HCT116 (cell line): ENCODE data around the gene CHPT1. TPM values are rescaled to one million over a fixed set of nuclear protein-coding genes. Genes with fewer than 3 reads are reported as not detected.
A peak's percentile ranks its signal among the peaks of the same experiment; 100 is the strongest.

Source experiments
- ATAC-seq: fragments of 200-7000 bp; cut with Tn5 transposase; 2 replicates; pipeline ENCODE4 v1.9.1; 2020; ENCODE audit warnings: mild to moderate bottlenecking, moderate library complexity
- Bru-seq: library from RNA; stranded (reverse); fragments of 400-500 nt; gene quantifications from one replicate; lab custom pipeline; 2021; lab: Mats Ljungman, UMichigan
- BruChase-seq, 2 experiments: library from RNA; stranded (reverse); fragments of 400-500 nt; gene quantifications; one replicate each; lab custom pipeline; 2021; lab: Mats Ljungman, UMichigan
- BruUV-seq: library from RNA; stranded (reverse); fragments of 400-500 nt; replicated peaks from 2 replicates; lab custom pipeline; 2021; lab: Mats Ljungman, UMichigan
- CTCF ChIA-PET: fragments of 300-600 bp; sonication (Branson Sonifier 250); formaldehyde crosslinking; loops from one replicate; lab custom pipeline; 2021; ENCODE audit warnings: antibody characterized with exemption; lab: Charles Lee
- POLR2A ChIA-PET: fragments of 300-600, 350-600 bp; sonication (Branson Sonifier 250); formaldehyde crosslinking; loops from one replicate; lab custom pipeline; 2021; ENCODE audit warnings: antibody characterized with exemption; lab: Charles Lee
- RAD21 ChIA-PET, 2 experiments: fragments of 300-600 bp; sonication (Branson Sonifier 250); formaldehyde crosslinking; loops; one replicate each; lab custom pipeline; 2023; ENCODE audit warnings: low total read pairs in 2 of 2; ENCODE audit not compliant: uncharacterized antibody in 2 of 2, unreplicated experiment in 2 of 2, low non-redundant PET in 1 of 2; lab: Charles Lee
- DNase-seq: peaks from one replicate; pipeline ENCODE4 v3.0.0-alpha.2; 2010; ENCODE audit warnings: low read depth, low spot score
- H2AFZ ChIP-seq: fragments of 200-600 bp; shearing (Covaris generic), sonication (generic); 2 replicates; pipeline ENCODE4 v1.6.1; 2017; ENCODE audit warnings: low read depth, mixed run types, mixed read lengths, antibody characterized with exemption, low read length; ENCODE audit not compliant: poor library complexity, severe bottlenecking
- H3K27ac ChIP-seq: 2 replicates; pipeline ENCODE4 v1.5.1; 2012; ENCODE audit warnings: low read depth, low read length
- H3K27me3 ChIP-seq: fragments of 200-600 bp; sonication (generic); 2 replicates; pipeline ENCODE4 v1.6.1; 2016; ENCODE audit warnings: mixed run types, low read length, mixed read lengths; ENCODE audit not compliant: insufficient read depth
- H3K36me3 ChIP-seq, 2 experiments: fragments of 200-500 bp in 1 of 2; fragments of 200-600 bp in 1 of 2; sonication (Bioruptor generic) in 1 of 2; sonication (generic) in 1 of 2; 2 replicates each; pipeline versions ENCODE4 v1.5.1 to v1.6.1; 2014 to 2016; ENCODE audit warnings: low read length in 2 of 2, inconsistent platforms in 1 of 2, mixed read lengths in 1 of 2, mixed run types in 1 of 2; ENCODE audit not compliant: insufficient read depth in 2 of 2, control insufficient read depth in 1 of 2
- H3K4me1 ChIP-seq, 2 experiments: fragments of 200-600 bp in 1 of 2; sonication (generic) in 1 of 2; 2 replicates each; pipeline versions ENCODE4 v1.5.1 to v1.6.1; 2012 to 2017; ENCODE audit warnings: low read length in 2 of 2, inconsistent platforms in 1 of 2, mild to moderate bottlenecking in 1 of 2, mixed read lengths in 1 of 2, mixed run types in 1 of 2, moderate library complexity in 1 of 2; ENCODE audit not compliant: insufficient read depth in 2 of 2, control insufficient read depth in 1 of 2
- H3K4me2 ChIP-seq: fragments of 200-600 bp; sonication (generic); 2 replicates; pipeline ENCODE4 v1.6.1; 2017; ENCODE audit warnings: mixed run types, low read length, mixed read lengths
- H3K4me3 ChIP-seq, 2 experiments: fragments of 200-600 bp in 1 of 2; sonication (generic) in 1 of 2; replicated peaks in 1 of 2; 2 replicates each; pipeline ENCODE4 v1.5.1; 2011 to 2016; ENCODE audit warnings: low read length in 2 of 2, control low read depth in 1 of 2, low read depth in 1 of 2, mild to moderate bottlenecking in 1 of 2, mixed read lengths in 1 of 2, mixed run types in 1 of 2
- H3K79me2 ChIP-seq: fragments of 200-600 bp; sonication (generic); 2 replicates; pipeline ENCODE4 v1.6.1; 2017; ENCODE audit warnings: mild to moderate bottlenecking, mixed run types, low read length, moderate library complexity, mixed read lengths; ENCODE audit not compliant: insufficient read depth
- H3K9ac ChIP-seq: fragments of 200-600 bp; sonication (generic); 2 replicates; pipeline ENCODE4 v1.6.1; 2016; ENCODE audit warnings: low read length, mixed read lengths
- H3K9me2 ChIP-seq: fragments of 200-600 bp; sonication (generic), shearing (Covaris generic); 2 replicates; pipeline ENCODE4 v1.6.1; 2017; ENCODE audit warnings: mixed run types, mild to moderate bottlenecking, moderate library complexity; ENCODE audit not compliant: insufficient read depth
- H3K9me3 ChIP-seq, 2 experiments: fragments of 200-500 bp in 1 of 2; fragments of 200-600 bp in 1 of 2; sonication (Bioruptor generic) in 1 of 2; sonication (generic) in 1 of 2; 2 replicates each; pipeline ENCODE4 v1.6.1; 2014 to 2017; ENCODE audit warnings: low read length in 2 of 2, mixed read lengths in 2 of 2, inconsistent platforms in 1 of 2, low read depth in 1 of 2, mild to moderate bottlenecking in 1 of 2, mixed run types in 1 of 2, moderate library complexity in 1 of 2; ENCODE audit not compliant: control insufficient read depth in 1 of 2, insufficient read depth in 1 of 2
- H4K20me1 ChIP-seq: fragments of 200-600 bp; sonication (generic), shearing (Covaris generic); 2 replicates; pipeline ENCODE4 v1.6.1; 2017; ENCODE audit warnings: mixed run types, mild to moderate bottlenecking, moderate library complexity; ENCODE audit not compliant: insufficient read depth
- CBX3 ChIP-seq: IDR thresholded peaks from 2 replicates; pipeline ENCODE4 v1.6.1; 2012; ENCODE audit warnings: low read depth
- CEBPB ChIP-seq: IDR thresholded peaks from 2 replicates; pipeline ENCODE4 v1.6.1; 2012; ENCODE audit warnings: low read depth
- EGR1 ChIP-seq: IDR thresholded peaks from 2 replicates; pipeline ENCODE4 v1.6.1; 2012; ENCODE audit warnings: low read depth
- ELF1 ChIP-seq: IDR thresholded peaks from 2 replicates; pipeline ENCODE4 v1.6.1; 2012; ENCODE audit warnings: low read depth, borderline replicate concordance
- EZH2 ChIP-seq: fragments of 200-600 bp; sonication (generic); IDR thresholded peaks from 2 replicates; pipeline ENCODE4 v1.6.1; 2017; ENCODE audit warnings: antibody characterized with exemption, mixed run types
- EZH2phosphoT487 ChIP-seq: fragments of 200-600 bp; IDR thresholded peaks from 2 replicates; pipeline ENCODE4 v1.6.1; 2018; ENCODE audit warnings: antibody characterized with exemption, borderline replicate concordance
- FOSL1 ChIP-seq: IDR thresholded peaks from 2 replicates; pipeline ENCODE4 v1.6.1; 2012; ENCODE audit warnings: low read depth
- JUND ChIP-seq: IDR thresholded peaks from 2 replicates; pipeline ENCODE4 v1.6.1; 2012
- POLR2A ChIP-seq: IDR thresholded peaks from 2 replicates; pipeline ENCODE4 v1.7.0; 2011; ENCODE audit warnings: borderline replicate concordance; ENCODE audit not compliant: insufficient read depth, insufficient read length; ENCODE audit errors: extremely low read depth
- RAD21 ChIP-seq: IDR thresholded peaks from 2 replicates; pipeline ENCODE4 v1.6.1; 2012; ENCODE audit warnings: low read depth, mild to moderate bottlenecking
- SIN3A ChIP-seq: IDR thresholded peaks from 2 replicates; pipeline ENCODE4 v1.6.1; 2012; ENCODE audit warnings: low read depth
- SP1 ChIP-seq: IDR thresholded peaks from 2 replicates; pipeline ENCODE4 v1.6.1; 2012; ENCODE audit warnings: low read depth
- SRF ChIP-seq: IDR thresholded peaks from 2 replicates; pipeline ENCODE4 v1.6.1; 2012; ENCODE audit warnings: low read depth
- TCF7L2 ChIP-seq: IDR thresholded peaks from 2 replicates; pipeline ENCODE4 v1.7.0; 2011; ENCODE audit warnings: borderline replicate concordance, inconsistent platforms; ENCODE audit not compliant: insufficient read depth, insufficient read length; ENCODE audit errors: extremely low read depth
- ZFX ChIP-seq: fragments of 450-650 bp; IDR thresholded peaks from 2 replicates; pipeline ENCODE4 v1.6.1; 2017
- ZNF274 ChIP-seq: fragments of 200-500 bp; sonication (Bioruptor generic); IDR thresholded peaks from 2 replicates; pipeline ENCODE4 v1.6.1; 2014; ENCODE audit warnings: mild to moderate bottlenecking, low read depth, low read length, inconsistent platforms
- intact Hi-C: fragments of 100-400 bp; cut with micrococcal nuclease; formaldehyde crosslinking; loops from 2 replicates; pipeline ENCODE4 v1.10.0; 2022
- long read RNA-seq: library from polyadenylated mRNA; unstranded; transcript quantifications from one replicate; pipeline ENCODE4 v2.0.0, GENCODE V29; 2021; ENCODE audit not compliant: unreplicated experiment
- polyA plus RNA-seq: library from polyadenylated mRNA; unstranded; fragments of >200 nt; gene quantifications from 2 replicates; pipeline ENCODE4 v1.2.1, GENCODE V29; 2012; ENCODE audit warnings: missing spikeins
- total RNA-seq: library from RNA; stranded (reverse); gene quantifications from one replicate; pipeline ENCODE4 v1.2.1, GENCODE V29; 2021; ENCODE audit not compliant: unreplicated experiment
- TF ChIP-seq, protein P1 (sequence below): IDR thresholded peaks from 2 replicates; pipeline ENCODE4 v1.6.1; 2012
- TF ChIP-seq, protein P2 (sequence below): IDR thresholded peaks from 2 replicates; pipeline ENCODE4 v1.6.1; 2012
- TF ChIP-seq, protein P3 (sequence below): IDR thresholded peaks from 2 replicates; pipeline ENCODE4 v1.6.1; 2011; ENCODE audit warnings: mild to moderate bottlenecking, low read length, moderate library complexity; ENCODE audit not compliant: insufficient replicate concordance; ENCODE audit errors: extremely low read depth
- TF ChIP-seq, protein P4 (sequence below), 3 experiments: fragments of 200-600 bp in 1 of 3; sonication (generic) in 1 of 3; IDR thresholded peaks in 2 of 3; conservative IDR thresholded peaks in 1 of 3; 2 replicates each; pipeline ENCODE4 v1.5.1; 2012 to 2017; ENCODE audit warnings: low read depth in 2 of 3, low read length in 2 of 3, antibody characterized with exemption in 1 of 3, borderline replicate concordance in 1 of 3, control low read depth in 1 of 3, mild to moderate bottlenecking in 1 of 3, mixed read lengths in 1 of 3, mixed run types in 1 of 3, moderate library complexity in 1 of 3; ENCODE audit not compliant: insufficient read depth in 1 of 3

Gene CHPT1
- total RNA-seq (20.1 TPM), Bru-seq, nascent RNA (percentile 81 among the genes with signal in this experiment), BruChase-seq, experiment 1, labeled RNA remaining after a 6-hour chase (percentile 64 among the genes with signal in this experiment), BruChase-seq, experiment 2, labeled RNA remaining after a 2-hour chase (percentile 75 among the genes with signal in this experiment)
- polyA plus RNA-seq, result 8.3 and 9.1 TPM in 2 replicates
- long read RNA-seq, transcript CHPT1-201 (9 exons, 1,585 nt), result major isoform, 42 of 58 reads
- long read RNA-seq, partial matches to known transcripts, result 3 of 58 reads
- long read RNA-seq, other reads (novel, unspliced or antisense), result 11 of 58 reads

DNA sequence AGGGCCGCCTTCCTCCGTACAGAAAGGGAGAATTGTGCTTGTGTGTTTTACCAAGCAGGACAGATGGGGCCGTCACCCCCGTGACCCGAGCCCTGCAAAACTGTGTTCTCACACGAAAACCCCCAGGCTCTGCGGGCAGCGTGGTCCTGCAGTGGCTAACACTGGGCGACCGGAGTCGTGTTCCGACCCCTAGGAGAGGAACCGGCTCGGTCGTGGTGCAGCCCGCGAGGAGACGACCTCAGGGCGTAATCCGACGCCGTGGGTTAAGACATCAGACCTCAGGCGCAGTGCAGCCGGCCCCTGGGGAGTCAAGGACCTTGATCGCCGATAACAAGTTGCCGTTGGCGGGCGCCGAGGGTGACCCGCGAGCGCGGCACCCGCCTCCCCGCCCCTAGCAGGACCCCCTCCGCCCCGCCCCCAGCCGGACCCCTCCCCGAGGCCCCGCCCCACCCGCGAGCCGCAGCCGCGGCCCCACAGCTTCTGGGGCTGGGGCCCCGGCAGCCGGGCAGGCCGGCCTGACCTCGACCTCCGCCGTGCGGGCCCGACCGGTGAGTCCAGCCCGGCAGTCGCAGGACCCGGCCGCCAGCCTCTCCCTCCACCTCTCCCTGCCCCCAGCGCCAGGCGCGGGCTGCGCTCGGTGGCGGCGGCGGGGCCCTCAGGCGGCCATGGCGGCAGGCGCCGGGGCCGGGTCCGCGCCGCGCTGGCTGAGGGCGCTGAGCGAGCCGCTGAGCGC lies at the start of gene CHPT1:
Gene CHPT1 (plus strand): TSS at position 444 of the 733 bp plus-strand sequence. CDS start 222 bp downstream, at position 666.
- Histone ChIP-seq H3K4me3 (peak within 1 kb of the TSS; percentile 58 to 94), H3K9me2 (no peaks in the 10 kb centered on the region), H3K4me2 (peak within 1 kb of the TSS; percentile 97), H3K9ac (peak within 1 kb of the TSS; percentile 84), H3K27ac (peak within 1 kb of the TSS; percentile 81), H2AFZ (peak within 1 kb of the TSS; percentile 88), H3K27me3 (no peaks in the 10 kb centered on the region), H3K4me1 (peaks cover 8 to 15% of the 10 kb centered on the region in 2 experiments; a peak in 3 of 4 replicates), H3K9me3 (no peaks in the 10 kb centered on the region), H3K79me2 (peaks cover 44% of the 10 kb centered on the region), H3K36me3 (no peaks in the 10 kb centered on the region), H4K20me1 (no peaks in the 10 kb centered on the region)
- ATAC-seq (peak; percentile 74), DNase-seq (no peak)
- ChIA-PET CTCF (no interaction called here), RAD21 (no interaction called here), POLR2A (no interaction called here)
- BruUV-seq, result no TSS peak
- intact Hi-C loops, result no loop called here
- TF ChIP-seq RAD21, result no peak
- TF ChIP-seq ZFX, result peak; percentile 93
- TF ChIP-seq, protein P1, sequence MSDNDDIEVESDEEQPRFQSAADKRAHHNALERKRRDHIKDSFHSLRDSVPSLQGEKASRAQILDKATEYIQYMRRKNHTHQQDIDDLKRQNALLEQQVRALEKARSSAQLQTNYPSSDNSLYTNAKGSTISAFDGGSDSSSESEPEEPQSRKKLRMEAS, result no peak; the same call in 1 of the 2 replicates
- TF ChIP-seq EGR1, result no peak
- TF ChIP-seq, protein P2, sequence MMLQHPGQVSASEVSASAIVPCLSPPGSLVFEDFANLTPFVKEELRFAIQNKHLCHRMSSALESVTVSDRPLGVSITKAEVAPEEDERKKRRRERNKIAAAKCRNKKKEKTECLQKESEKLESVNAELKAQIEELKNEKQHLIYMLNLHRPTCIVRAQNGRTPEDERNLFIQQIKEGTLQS, result no peak
- peak; percentile 48 for TF ChIP-seq POLR2A
- no peak for TF ChIP-seq SP1
- TF ChIP-seq ZNF274, result no peak
- no peak for TF ChIP-seq TCF7L2
- TF ChIP-seq JUND, result no peak
- TF ChIP-seq EZH2, result no peak
- TF ChIP-seq, protein P3, sequence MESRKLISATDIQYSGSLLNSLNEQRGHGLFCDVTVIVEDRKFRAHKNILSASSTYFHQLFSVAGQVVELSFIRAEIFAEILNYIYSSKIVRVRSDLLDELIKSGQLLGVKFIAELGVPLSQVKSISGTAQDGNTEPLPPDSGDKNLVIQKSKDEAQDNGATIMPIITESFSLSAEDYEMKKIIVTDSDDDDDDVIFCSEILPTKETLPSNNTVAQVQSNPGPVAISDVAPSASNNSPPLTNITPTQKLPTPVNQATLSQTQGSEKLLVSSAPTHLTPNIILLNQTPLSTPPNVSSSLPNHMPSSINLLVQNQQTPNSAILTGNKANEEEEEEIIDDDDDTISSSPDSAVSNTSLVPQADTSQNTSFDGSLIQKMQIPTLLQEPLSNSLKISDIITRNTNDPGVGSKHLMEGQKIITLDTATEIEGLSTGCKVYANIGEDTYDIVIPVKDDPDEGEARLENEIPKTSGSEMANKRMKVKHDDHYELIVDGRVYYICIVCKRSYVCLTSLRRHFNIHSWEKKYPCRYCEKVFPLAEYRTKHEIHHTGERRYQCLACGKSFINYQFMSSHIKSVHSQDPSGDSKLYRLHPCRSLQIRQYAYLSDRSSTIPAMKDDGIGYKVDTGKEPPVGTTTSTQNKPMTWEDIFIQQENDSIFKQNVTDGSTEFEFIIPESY, result no peak
- TF ChIP-seq FOSL1, result no peak
- no peak for TF ChIP-seq SRF
- TF ChIP-seq, protein P4, sequence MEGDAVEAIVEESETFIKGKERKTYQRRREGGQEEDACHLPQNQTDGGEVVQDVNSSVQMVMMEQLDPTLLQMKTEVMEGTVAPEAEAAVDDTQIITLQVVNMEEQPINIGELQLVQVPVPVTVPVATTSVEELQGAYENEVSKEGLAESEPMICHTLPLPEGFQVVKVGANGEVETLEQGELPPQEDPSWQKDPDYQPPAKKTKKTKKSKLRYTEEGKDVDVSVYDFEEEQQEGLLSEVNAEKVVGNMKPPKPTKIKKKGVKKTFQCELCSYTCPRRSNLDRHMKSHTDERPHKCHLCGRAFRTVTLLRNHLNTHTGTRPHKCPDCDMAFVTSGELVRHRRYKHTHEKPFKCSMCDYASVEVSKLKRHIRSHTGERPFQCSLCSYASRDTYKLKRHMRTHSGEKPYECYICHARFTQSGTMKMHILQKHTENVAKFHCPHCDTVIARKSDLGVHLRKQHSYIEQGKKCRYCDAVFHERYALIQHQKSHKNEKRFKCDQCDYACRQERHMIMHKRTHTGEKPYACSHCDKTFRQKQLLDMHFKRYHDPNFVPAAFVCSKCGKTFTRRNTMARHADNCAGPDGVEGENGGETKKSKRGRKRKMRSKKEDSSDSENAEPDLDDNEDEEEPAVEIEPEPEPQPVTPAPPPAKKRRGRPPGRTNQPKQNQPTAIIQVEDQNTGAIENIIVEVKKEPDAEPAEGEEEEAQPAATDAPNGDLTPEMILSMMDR (IDR thresholded peaks at IDR 0.05 in 2 of 3, conservative IDR thresholded peaks at IDR 0.05 in 1 of 3; ENCODE audit: borderline replicate concordance in 1 of 3, insufficient read depth in 1 of 3, low read depth in 2 of 3, low read length in 2 of 3), result no peak
- TF ChIP-seq CEBPB, result no peak
- TF ChIP-seq CBX3, result no peak
- no peak for TF ChIP-seq EZH2phosphoT487
- TF ChIP-seq SIN3A, result no peak
- TF ChIP-seq ELF1, result no peak
